BE2C (cell line): ENCODE results near the gene JPH2.
A peak's percentile ranks its signal among the peaks of the same experiment; 100 is the strongest.

ENCODE experiments used
- DNase-seq: peaks from one replicate; pipeline ENCODE4 v3.0.0-alpha.2; 2020
- H3K27me3 ChIP-seq: fragments of 250-450 bp; sonication (Bioruptor Pico); 2 replicates; pipeline ENCODE4 v1.5.1; 2020; ENCODE audit warnings: mild to moderate bottlenecking
- H3K36me3 ChIP-seq: fragments of 250-450 bp; sonication (Bioruptor Pico); 2 replicates; pipeline ENCODE4 v1.5.1; 2020; ENCODE audit warnings: mild to moderate bottlenecking
- H3K4me1 ChIP-seq: fragments of 250-450 bp; sonication (Bioruptor Pico); 2 replicates; pipeline ENCODE4 v1.5.1; 2020
- H3K4me3 ChIP-seq: 2 replicates; pipeline ENCODE4 v1.5.1; 2011; ENCODE audit warnings: low read depth, low read length
- H3K9me3 ChIP-seq: fragments of 250-450 bp; sonication (Bioruptor Pico); 2 replicates; pipeline ENCODE4 v1.5.1; 2020
- CTCF ChIP-seq: IDR thresholded peaks from 2 replicates; pipeline ENCODE4 v1.5.1; 2012; ENCODE audit warnings: mild to moderate bottlenecking, low read depth, low read length

Gene JPH2

GRCh38 chr20:44221368-44221954, 34.5 kb upstream of the JPH2 start:
- Histone ChIP-seq H3K4me1 (peaks cover 4% of the 10 kb centered on the region), H3K36me3 (no peaks in the 10 kb centered on the region), H3K27me3 (no peaks in the 10 kb centered on the region), H3K4me3 (no peak overlapping the region), H3K9me3 (no peaks in the 10 kb centered on the region)
- TF ChIP-seq CTCF: no peak
- no peak for DNase-seq

- no peak for DNase-seq
- Histone ChIP-seq H3K27me3 (no peaks in the 10 kb centered on the region), H3K36me3 (no peaks in the 10 kb centered on the region), H3K4me3 (no peak overlapping the region), H3K9me3 (no peaks in the 10 kb centered on the region), H3K4me1 (peaks cover 4% of the 10 kb centered on the region)
- no peak for TF ChIP-seq CTCF
Observed at GRCh38 chr20:44219791-44220190, 32.8 kb upstream of the JPH2 start.

- H3K9me3 ChIP-seq: no peaks in the 10 kb centered on the region
- TF ChIP-seq CTCF: no peak
- H3K27me3 ChIP-seq: no peaks in the 10 kb centered on the region
- no peaks in the 10 kb centered on the region for H3K36me3 ChIP-seq
- DNase-seq: no peak
- no peak overlapping the region for H3K4me3 ChIP-seq
- peaks cover 4% of the 10 kb centered on the region for H3K4me1 ChIP-seq
Observed at GRCh38 chr20:44219170-44219730, 32.3 kb upstream of the JPH2 start.

- Histone ChIP-seq H3K36me3 (no peaks in the 10 kb centered on the region), H3K4me1 (peaks cover 4% of the 10 kb centered on the region), H3K4me3 (no peak overlapping the region), H3K9me3 (no peaks in the 10 kb centered on the region), H3K27me3 (no peaks in the 10 kb centered on the region)
- no peak for TF ChIP-seq CTCF
- no peak for DNase-seq
Observed at GRCh38 chr20:44218446-44218845, 31.5 kb upstream of the JPH2 start.

- TF ChIP-seq CTCF: peak; percentile 100
Observed at GRCh38 chr20:44217342-44218092, 30.5 kb upstream of the JPH2 start.

GRCh38 chr20:44215125-44215524, 28.1 kb upstream of the JPH2 start:
- no peak overlapping the region for H3K4me3 ChIP-seq
- peak; percentile 82 for DNase-seq
- no peaks in the 10 kb centered on the region for H3K36me3 ChIP-seq
- no peaks in the 10 kb centered on the region for H3K27me3 ChIP-seq
- peak; percentile 97 for TF ChIP-seq CTCF
- H3K4me1 ChIP-seq: peaks cover 4% of the 10 kb centered on the region; the same call in 1 of the 2 replicates
- H3K9me3 ChIP-seq: no peaks in the 10 kb centered on the region

More at GRCh38 chr20:44217342-44218092, 30.5 kb upstream of the JPH2 start:
- H3K4me1 ChIP-seq: peaks cover 4% of the 10 kb centered on the region
- no peak overlapping the region for H3K4me3 ChIP-seq
- no peaks in the 10 kb centered on the region for H3K36me3 ChIP-seq
- no peaks in the 10 kb centered on the region for H3K27me3 ChIP-seq
- DNase-seq: peak; percentile 87
- no peaks in the 10 kb centered on the region for H3K9me3 ChIP-seq
